GM23338 (cell line): ENCODE results near the gene CAD. TPM values are rescaled to one million over a fixed set of nuclear protein-coding genes. Genes with fewer than 3 reads are reported as not detected.

ENCODE experiments used
- ATAC-seq: fragments of 200-7000 bp; cut with Tn5 transposase; 3 replicates; pipeline ENCODE4 v1.9.1; 2020
- DNase-seq: peaks from one replicate; pipeline ENCODE4 v3.0.0-alpha.2; 2015; ENCODE audit warnings: low spot score
- H2AFZ ChIP-seq: fragments of 200-600 bp; sonication (generic); 2 replicates; pipeline ENCODE4 v1.8.0; 2016; ENCODE audit warnings: antibody characterized with exemption, mild to moderate bottlenecking, moderate library complexity
- H3F3A ChIP-seq: fragments of 200-600 bp; sonication (generic); replicated peaks from 2 replicates; pipeline ENCODE4 v1.8.0; 2017; ENCODE audit warnings: antibody characterized with exemption, mixed run types, low read depth
- H3K27ac ChIP-seq: fragments of 200-600 bp; sonication (generic); 2 replicates; pipeline ENCODE4 v1.6.1; 2016; ENCODE audit warnings: low read depth
- H3K27me3 ChIP-seq: fragments of 200-600 bp; sonication (generic); 2 replicates; pipeline ENCODE4 v1.8.0; 2016; ENCODE audit warnings: mild to moderate bottlenecking, mixed run types, moderate library complexity; ENCODE audit not compliant: insufficient read depth
- H3K36me3 ChIP-seq: fragments of 200-600 bp; sonication (generic); 2 replicates; pipeline ENCODE4 v1.8.0; 2016; ENCODE audit warnings: mild to moderate bottlenecking; ENCODE audit not compliant: insufficient read depth
- H3K4me1 ChIP-seq: fragments of 200-600 bp; sonication (generic); 2 replicates; pipeline ENCODE4 v1.8.0; 2016; ENCODE audit warnings: mild to moderate bottlenecking, moderate library complexity; ENCODE audit not compliant: insufficient read depth
- H3K4me2 ChIP-seq: fragments of 200-600 bp; sonication (generic); 2 replicates; pipeline ENCODE4 v1.7.1; 2017; ENCODE audit warnings: mixed run types
- H3K4me3 ChIP-seq: fragments of 200-600 bp; sonication (generic); 2 replicates; pipeline ENCODE4 v1.6.1; 2016; ENCODE audit warnings: mixed run types
- H3K79me2 ChIP-seq: fragments of 200-600 bp; sonication (generic); replicated peaks from 2 replicates; pipeline ENCODE4 v1.8.0; 2017; ENCODE audit warnings: mild to moderate bottlenecking; ENCODE audit not compliant: insufficient read depth
- H3K9me2 ChIP-seq: fragments of 200-600 bp; sonication (generic); 2 replicates; pipeline ENCODE4 v1.8.0; 2017; ENCODE audit not compliant: insufficient read depth
- H4K20me1 ChIP-seq: fragments of 200-600 bp; sonication (generic); replicated peaks from 2 replicates; pipeline ENCODE4 v1.8.0; 2017; ENCODE audit warnings: mild to moderate bottlenecking; ENCODE audit not compliant: insufficient read depth
- H3K27ac Mint-ChIP-seq: 2 replicates; pipeline ENCODE4 v1.8.0; 2020; ENCODE audit warnings: inconsistent platforms, mild to moderate bottlenecking, moderate library complexity, mixed read lengths
- H3K27me3 Mint-ChIP-seq: 3 replicates; pipeline ENCODE4 v1.8.0; 2022; ENCODE audit warnings: low read depth, mild to moderate bottlenecking, moderate library complexity, mixed read lengths, inconsistent platforms; ENCODE audit not compliant: insufficient read depth, poor library complexity
- H3K36me3 Mint-ChIP-seq: 3 replicates; pipeline ENCODE4 v1.8.0; 2021; ENCODE audit warnings: low read depth, mild to moderate bottlenecking, inconsistent platforms, moderate library complexity, mixed read lengths
- H3K4me1 Mint-ChIP-seq: 3 replicates; pipeline ENCODE4 v1.8.0; 2020; ENCODE audit warnings: mild to moderate bottlenecking, inconsistent platforms, mixed read lengths
- H3K4me3 Mint-ChIP-seq: 3 replicates; pipeline ENCODE4 v1.8.0; 2021; ENCODE audit warnings: moderate library complexity, mild to moderate bottlenecking, inconsistent platforms, mixed read lengths
- H3K9me3 Mint-ChIP-seq: 3 replicates; pipeline ENCODE4 v1.8.0; 2020; ENCODE audit warnings: moderate library complexity, mild to moderate bottlenecking, inconsistent platforms, mixed read lengths
- CREB1 ChIP-seq: fragments of 250-450 bp; sonication (Bioruptor Pico); IDR thresholded peaks from 2 replicates; pipeline ENCODE4 v1.5.0; 2020; ENCODE audit warnings: low read depth, mild to moderate bottlenecking, moderate library complexity
- CTCF ChIP-seq, 2 experiments: fragments of 200-600 bp in 1 of 2; sonication (generic) in 1 of 2; conservative IDR thresholded peaks; 2 replicates each; pipeline versions ENCODE4 v1.5.1 to v1.6.1; 2016 to 2017; ENCODE audit warnings: antibody characterized with exemption in 2 of 2, low read depth in 2 of 2, mild to moderate bottlenecking in 2 of 2, moderate library complexity in 1 of 2
- ETS1 ChIP-seq: IDR thresholded peaks from 2 replicates; pipeline ENCODE4 v1.6.1; 2016; ENCODE audit warnings: antibody characterized with exemption
- EZH2 ChIP-seq: fragments of 200-600 bp; sonication (generic); IDR thresholded peaks from one replicate; pipeline ENCODE4 v1.8.0; 2017; ENCODE audit warnings: antibody characterized with exemption, mild to moderate bottlenecking, low read depth; ENCODE audit not compliant: unreplicated experiment
- EZH2phosphoT487 ChIP-seq: fragments of 200-600 bp; sonication (generic); IDR thresholded peaks from one replicate; pipeline ENCODE4 v1.8.1; 2018; ENCODE audit warnings: antibody characterized with exemption; ENCODE audit not compliant: unreplicated experiment
- NANOG ChIP-seq: IDR thresholded peaks from 2 replicates; pipeline ENCODE4 v1.6.1; 2016; ENCODE audit warnings: antibody characterized with exemption, borderline replicate concordance
- POLR2AphosphoS5 ChIP-seq: IDR thresholded peaks from 2 replicates; pipeline ENCODE4 v1.6.1; 2016; ENCODE audit warnings: antibody characterized with exemption, low read depth
- STAT1 ChIP-seq: IDR thresholded peaks from one replicate; pipeline ENCODE4 v1.6.1; 2016; ENCODE audit warnings: antibody characterized with exemption; ENCODE audit not compliant: unreplicated experiment
- ZNF331 ChIP-seq: fragments of 250-450 bp; sonication (Bioruptor Pico); IDR thresholded peaks from 2 replicates; pipeline ENCODE4 v1.5.0; 2020; ENCODE audit warnings: low read depth, mild to moderate bottlenecking, moderate library complexity
- ZNF462 ChIP-seq: fragments of 250-450 bp; sonication (Bioruptor Pico); IDR thresholded peaks from 2 replicates; pipeline ENCODE4 v1.5.0; 2020; ENCODE audit warnings: mild to moderate bottlenecking, moderate library complexity
- polyA plus RNA-seq: library from polyadenylated mRNA; unstranded; fragments of >200 nt; fragmentation: Nextera tagmentation; extraction: Ambion mirVana; gene quantifications from 2 replicates; pipeline ENCODE4 v1.2.1, GENCODE V29; 2016
- total RNA-seq: library from RNA; depleted of rRNA; stranded (reverse); fragments of >200 nt; shearing (Covaris generic); gene quantifications from 2 replicates; pipeline ENCODE4 v1.2.3, GENCODE V29; 2014

The CAD gene
- total and polyA plus RNA-seq, 2 experiments from 2014 or later = 38.1 to 147 TPM

GRCh38 chr2:27240406-27240805 lies 23.2 kb downstream of the CAD start:
- peaks cover 5% of the 10 kb centered on the region; the same call in 1 of the 2 replicates for H3F3A ChIP-seq
- Mint-ChIP-seq H3K27me3 (peaks cover 21% of the 10 kb centered on the region), H3K9me3 (no peaks in the 10 kb centered on the region; the same call in 2 of the 3 replicates), H3K4me1 (no peaks in the 10 kb centered on the region), H3K27ac (no peak overlapping the region), H3K4me3 (no peak overlapping the region), H3K36me3 (peaks cover 94% of the 10 kb centered on the region)
- H2AFZ ChIP-seq = no peak overlapping the region
- no peaks in the 10 kb centered on the region for H3K9me2 ChIP-seq
- DNase-seq (no peak), ATAC-seq (no peak)
- TF ChIP-seq CTCF (conservative IDR thresholded peaks at IDR 0.05; ENCODE audit: low read depth in 2 of 2) = no peak
- no peak for TF ChIP-seq STAT1
- no peak for TF ChIP-seq POLR2AphosphoS5
- no peak for TF ChIP-seq EZH2phosphoT487
- TF ChIP-seq ZNF331 (CRISPR knock-in tag) = no peak
- TF ChIP-seq EZH2 = no peak
- no peak for TF ChIP-seq ETS1
- no peak for TF ChIP-seq ZNF462 (CRISPR knock-in tag)
- TF ChIP-seq NANOG = no peak
- no peak for TF ChIP-seq CREB1 (CRISPR knock-in tag)
- peaks cover 55% of the 10 kb centered on the region for H3K36me3 ChIP-seq
- no peaks in the 10 kb centered on the region; the same call in none of the 2 replicates for H4K20me1 ChIP-seq
- no peak overlapping the region for H3K27ac ChIP-seq
- no peaks in the 10 kb centered on the region for H3K79me2 ChIP-seq
- H3K4me2 ChIP-seq = no peak overlapping the region
- H3K27me3 ChIP-seq = no peaks in the 10 kb centered on the region
- no peak overlapping the region for H3K4me3 ChIP-seq
- no peaks in the 10 kb centered on the region for H3K4me1 ChIP-seq
